HepG2 (cell line): ENCODE measurements around the gene BIVM. TPM values are rescaled to one million over a fixed set of nuclear protein-coding genes. Genes with fewer than 3 reads are reported as not detected.
A peak's percentile ranks its signal among the peaks of the same experiment; 100 is the strongest.

ENCODE experiments used
- CREB3 ChIP-seq: sonication (generic); formaldehyde crosslinking; IDR thresholded peaks from 2 replicates; pipeline ENCODE4 v1.5.0; 2020; ENCODE audit warnings: missing genetic modification reagents
- ETV6 ChIP-seq: sonication (generic); formaldehyde crosslinking; conservative IDR thresholded peaks from 2 replicates; pipeline ENCODE4 v1.4.0; 2020; ENCODE audit warnings: missing genetic modification reagents
- GMEB2 ChIP-seq: IDR thresholded peaks from 2 replicates; pipeline ENCODE4 v1.6.1; 2016; ENCODE audit warnings: missing biosample characterization, missing genetic modification reagents, low read depth
- MXD4 ChIP-seq: IDR thresholded peaks from 2 replicates; pipeline ENCODE4 v1.6.1; 2016; ENCODE audit warnings: mild to moderate bottlenecking, missing biosample characterization, missing genetic modification reagents
- NPAS2 ChIP-seq: sonication (generic); formaldehyde crosslinking; IDR thresholded peaks from 2 replicates; pipeline ENCODE4 v1.8.0; 2022; ENCODE audit warnings: mild to moderate bottlenecking, missing genetic modification reagents, borderline replicate concordance
- RERE ChIP-seq: IDR thresholded peaks from 2 replicates; pipeline ENCODE4 v1.6.1; 2016; ENCODE audit warnings: low read depth, missing genetic modification reagents, missing compliant biosample characterization
- SP2 ChIP-seq: sonication (generic); formaldehyde crosslinking; IDR thresholded peaks from 2 replicates; pipeline ENCODE4 v1.5.1; 2020; ENCODE audit warnings: mild to moderate bottlenecking, missing genetic modification reagents
- TP53 ChIP-seq: sonication (generic); formaldehyde crosslinking; conservative IDR thresholded peaks from 2 replicates; pipeline ENCODE4 v1.4.0; 2020; ENCODE audit warnings: missing genetic modification reagents
- TRIM24 ChIP-seq: sonication (generic); formaldehyde crosslinking; IDR thresholded peaks from 2 replicates; pipeline ENCODE4 v1.8.0; 2022; ENCODE audit warnings: mild to moderate bottlenecking, missing genetic modification reagents
- ZGPAT ChIP-seq: IDR thresholded peaks from 2 replicates; pipeline ENCODE4 v1.6.1; 2016; ENCODE audit warnings: mild to moderate bottlenecking
- ZNF543 ChIP-seq: sonication (generic); formaldehyde crosslinking; IDR thresholded peaks from 2 replicates; pipeline ENCODE4 v1.4.0; 2020; ENCODE audit warnings: mild to moderate bottlenecking, missing genetic modification reagents
- ZNF646 ChIP-seq: sonication (generic); formaldehyde crosslinking; IDR thresholded peaks from 2 replicates; pipeline ENCODE4 v1.9.0; 2021; ENCODE audit warnings: mild to moderate bottlenecking, missing genetic modification reagents
- ZNF777 ChIP-seq: sonication (generic); formaldehyde crosslinking; IDR thresholded peaks from 2 replicates; pipeline ENCODE4 v1.4.0; 2020; ENCODE audit warnings: missing genetic modification reagents
- polyA plus RNA-seq, 8 experiments: library from polyadenylated mRNA; depleted of rRNA in 3 of 8; stranded (reverse) in 7 of 8; unstranded in 1 of 8; fragments of >200 nt; fragmentation: Illumina TruSeq in 4 of 8; extraction: Trizol in 4 of 8; gene quantifications; 2 replicates each; pipeline versions ENCODE4 v1.2.1 to v1.2.3, GENCODE V29; 2011 to 2016; ENCODE audit warnings: low read depth in 4 of 8, missing spikeins in 1 of 8, mixed read lengths in 1 of 8; ENCODE audit not compliant: insufficient read depth in 1 of 8
- total RNA-seq, 5 experiments: library from RNA; depleted of rRNA; stranded (reverse); fragments of >200 nt; fragmentation: Illumina TruSeq; extraction: Trizol; gene quantifications; 2 replicates each; pipeline ENCODE4 v1.2.3, GENCODE V29; 2016; ENCODE audit warnings: low read depth in 1 of 5

BIVM gene
- total and polyA plus RNA-seq, 2 of the 13 experiments (the other 11 are each of a cell fraction or from before 2014, with no cell fraction given), result 10.4 to 15.8 TPM

- TF ChIP-seq ZNF646 (CRISPR knock-in tag), result no peak
- TF ChIP-seq RERE (CRISPR knock-in tag), result no peak
- no peak for TF ChIP-seq GMEB2
- TF ChIP-seq ETV6 (CRISPR knock-in tag), result no peak
- no peak for TF ChIP-seq ZNF777
- no peak for TF ChIP-seq TP53
- no peak for TF ChIP-seq SP2 (CRISPR knock-in tag)
- TF ChIP-seq NPAS2, result no peak
- TF ChIP-seq TRIM24 (CRISPR knock-in tag), result no peak
- TF ChIP-seq ZNF543 (CRISPR knock-in tag), result no peak
- TF ChIP-seq MXD4, result no peak
- no peak for TF ChIP-seq CREB3 (CRISPR knock-in tag)
- 0 out of 2 replicates have a peak, but pooled peaks have one; percentile 28 for TF ChIP-seq ZGPAT (CRISPR knock-in tag)
Measured at GRCh38 chr13:102770435-102770834, 28.5 kb upstream of the BIVM start (continued).
